Measurements from ENCODE around the gene C19orf33.

GRCh38 chr19:38265213-38265861, 38.7 kb upstream of the C19orf33 start:
- TF ChIP-seq CTCF (IDR thresholded peaks at IDR 0.05) (no peak), POLR2A (IDR thresholded peaks at IDR 0.05) (no peak)

Measured in adrenal gland (tissue), 5 donors.